ENCODE results near the gene WDPCP.
"Not testable (repeated sequence)": the region's sequence is repeated elsewhere in the genome, so short reads cannot be mapped to it uniquely, and the experiment has no call there.

WDPCP gene

GRCh38 chr2:63539416-63540162, 48.7 kb downstream of the WDPCP start:
- DNase-seq: no peak

GRCh38 chr2:63538390-63538789, 49.9 kb downstream of the WDPCP start:
- no peak for DNase-seq

DNA sequence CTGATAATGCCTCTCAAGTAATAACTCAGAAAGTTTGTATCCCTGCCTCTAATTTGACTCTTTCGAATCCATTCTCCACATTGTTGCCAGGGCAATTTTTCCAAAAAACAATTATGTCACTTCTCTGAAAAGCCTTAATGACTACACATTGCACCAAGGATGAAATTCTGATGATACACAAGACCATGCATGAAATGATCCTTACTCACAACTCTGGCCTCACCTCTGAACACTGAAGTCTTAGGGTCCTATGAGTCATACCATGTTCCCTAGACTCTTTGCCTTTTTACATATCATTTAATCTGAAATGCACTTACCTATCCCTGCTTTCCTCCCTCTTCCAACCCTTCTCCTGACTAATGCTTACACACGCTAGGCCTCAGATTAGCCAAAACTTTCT, 51.0 kb downstream of the WDPCP start:
- DNase-seq: no peak

DNA sequence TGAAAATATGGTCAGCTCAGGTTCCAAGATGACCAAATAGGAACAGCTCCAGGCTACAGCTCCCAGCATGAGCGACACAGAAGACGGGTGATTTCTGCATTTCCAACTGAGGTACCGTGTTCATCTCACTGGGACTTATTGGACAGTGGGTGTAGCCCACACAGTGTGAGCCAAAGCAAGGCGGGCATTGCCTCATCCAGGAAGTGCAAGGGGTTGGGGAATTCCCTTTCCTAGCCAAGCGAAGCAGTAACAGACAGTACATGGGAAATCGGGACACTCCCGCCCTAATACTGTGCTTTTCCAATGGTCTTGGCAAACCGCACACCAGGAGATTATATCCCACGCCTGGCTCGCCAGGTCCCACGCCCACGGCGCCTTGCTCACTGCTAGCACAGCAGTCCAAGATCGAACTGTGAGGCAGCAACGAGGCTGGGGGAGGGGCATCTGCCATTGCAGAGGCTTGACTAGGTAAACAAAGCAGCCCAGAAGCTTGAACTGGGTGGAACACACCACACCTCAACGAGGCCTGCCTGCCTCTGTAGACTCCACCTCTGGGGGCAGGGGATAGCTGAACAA, 57.5 kb downstream of the WDPCP start:
- DNase-seq: no peak

- DNase-seq: no peak
These were observed 62.4 kb downstream of the WDPCP start for GRCh38 chr2:63525905-63526304.

DNA sequence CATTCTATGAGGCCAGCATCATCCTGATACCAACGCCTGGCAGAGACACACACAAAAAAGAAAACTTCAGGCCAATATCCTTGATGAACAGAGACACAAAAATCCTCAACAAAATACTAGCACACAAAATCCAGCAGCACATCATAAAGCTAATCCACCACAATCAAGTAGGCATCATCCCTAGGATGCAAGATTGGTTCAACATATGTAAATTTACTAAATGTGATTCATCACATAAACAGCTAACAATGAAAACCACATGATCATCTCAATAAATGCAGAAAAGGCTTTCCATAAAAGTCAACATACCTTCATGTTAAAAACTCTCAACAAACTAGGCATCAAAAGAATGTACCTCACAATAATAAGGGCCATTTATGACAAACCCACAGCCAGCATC, 65.3 kb downstream of the WDPCP start:
- no peak for DNase-seq

DNA sequence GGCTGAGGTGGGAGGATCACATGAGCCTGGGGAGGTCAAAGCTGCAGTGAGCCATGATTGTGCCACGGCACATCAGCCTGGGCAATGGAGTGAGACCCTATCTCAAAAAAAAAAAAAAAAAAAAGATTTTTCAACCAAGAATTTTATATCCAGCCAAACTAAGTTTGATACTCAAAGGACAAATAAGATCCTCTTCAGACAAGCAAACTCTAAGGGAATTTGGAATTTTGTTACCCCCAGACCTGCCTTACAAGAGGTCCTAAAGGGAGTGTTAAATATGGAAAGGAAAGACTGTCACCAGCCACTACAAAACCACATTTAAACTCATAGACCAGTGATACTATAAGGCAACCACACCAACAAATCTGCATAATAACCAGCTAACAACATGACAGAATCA, 67.5 kb downstream of the WDPCP start:
- no peak for DNase-seq

GRCh38 chr2:63514781-63515180, 73.5 kb downstream of the WDPCP start:
- DNase-seq: no peak

- DNase-seq: no peak
These were observed 74.0 kb downstream of the WDPCP start for GRCh38 chr2:63514237-63514716.

DNA sequence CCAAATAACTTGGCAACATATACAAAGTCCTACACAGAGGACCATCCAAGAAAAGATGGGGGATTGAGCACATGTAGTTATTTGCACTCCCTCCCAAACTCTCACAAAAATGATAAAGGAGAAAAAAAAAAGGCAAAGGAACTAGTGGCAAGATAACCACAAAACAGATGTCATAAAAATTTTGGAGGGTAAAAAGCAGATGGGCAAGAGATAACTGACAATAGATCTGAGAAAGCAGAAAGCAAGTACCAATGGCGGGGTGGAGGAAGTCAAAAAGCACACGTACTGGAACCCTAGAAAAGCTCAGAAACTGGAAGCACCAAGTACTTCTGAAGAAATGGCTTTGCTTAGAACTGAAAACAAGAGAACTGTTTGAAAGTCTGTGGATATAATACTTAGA, 82.0 kb downstream of the WDPCP start:
- no peak for DNase-seq

- DNase-seq: no peak
These were observed 84.5 kb downstream of the WDPCP start for GRCh38 chr2:63503818-63504217.

DNA sequence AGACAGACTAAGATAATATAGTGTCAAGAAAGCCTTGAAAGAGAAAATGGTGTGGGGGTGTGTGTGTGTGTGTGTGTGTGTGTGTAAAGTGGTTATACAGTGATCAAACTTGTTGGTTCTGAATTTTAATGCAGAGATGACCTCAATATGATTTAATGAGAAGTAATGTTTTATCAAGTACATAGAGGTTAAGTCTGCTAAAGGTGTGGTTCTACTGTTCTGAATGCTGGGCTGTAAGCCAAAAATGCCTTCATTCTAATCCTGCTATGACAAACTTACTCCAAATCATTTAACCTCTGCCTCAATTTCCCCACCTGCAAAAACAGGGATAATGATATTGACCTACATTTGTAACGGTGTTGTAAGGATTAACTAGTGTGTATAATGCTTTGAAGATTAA, 87.9 kb downstream of the WDPCP start:
- DNase-seq: no peak

- no peak for DNase-seq
These were observed 90.7 kb downstream of the WDPCP start for GRCh38 chr2:63497576-63497975.

- DNase-seq: no peak
These were observed 93.3 kb downstream of the WDPCP start for GRCh38 chr2:63494968-63495367.

DNA sequence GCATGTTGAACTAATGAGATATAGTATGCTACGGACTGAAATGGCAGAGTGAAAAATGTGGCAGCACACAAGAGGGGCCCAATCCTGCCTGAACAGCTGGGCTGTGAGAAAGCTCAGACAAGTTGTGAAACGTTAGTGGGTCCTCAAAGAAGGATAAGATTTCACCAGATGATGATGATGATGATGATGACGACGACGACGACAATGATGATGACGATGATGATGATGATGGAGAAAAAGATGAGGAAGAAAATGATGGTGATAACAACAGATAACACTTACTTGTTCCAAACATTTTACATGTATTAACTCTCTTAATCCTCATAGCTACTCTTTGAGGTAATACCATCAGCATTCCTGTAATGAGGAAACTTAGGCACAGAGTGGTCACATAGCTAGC, 94.2 kb downstream of the WDPCP start:
- DNase-seq: no peak

GRCh38 chr2:63488118-63488713, 100.1 kb downstream of the WDPCP start:
- no peak for DNase-seq

DNA sequence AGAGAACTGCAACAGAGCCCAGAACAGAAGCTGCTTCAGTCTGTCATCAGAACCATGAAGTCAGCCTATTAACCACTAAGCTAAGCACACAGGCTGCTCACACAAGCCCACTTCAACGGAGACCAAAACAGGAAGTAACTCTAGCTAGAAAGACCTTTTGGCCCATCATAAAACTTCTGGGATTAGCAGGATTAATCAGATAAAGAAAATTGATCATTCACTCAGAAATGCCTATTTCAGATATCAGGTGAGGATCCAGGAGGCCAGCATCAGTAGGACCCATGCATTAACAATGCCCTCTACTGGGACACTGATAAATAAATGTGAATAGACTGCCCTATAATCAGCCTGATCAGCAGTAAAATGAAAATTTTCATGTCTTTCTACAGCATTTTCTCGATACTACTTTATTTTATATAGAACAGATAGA, 101.4 kb downstream of the WDPCP start:
- no peak for DNase-seq

DNA sequence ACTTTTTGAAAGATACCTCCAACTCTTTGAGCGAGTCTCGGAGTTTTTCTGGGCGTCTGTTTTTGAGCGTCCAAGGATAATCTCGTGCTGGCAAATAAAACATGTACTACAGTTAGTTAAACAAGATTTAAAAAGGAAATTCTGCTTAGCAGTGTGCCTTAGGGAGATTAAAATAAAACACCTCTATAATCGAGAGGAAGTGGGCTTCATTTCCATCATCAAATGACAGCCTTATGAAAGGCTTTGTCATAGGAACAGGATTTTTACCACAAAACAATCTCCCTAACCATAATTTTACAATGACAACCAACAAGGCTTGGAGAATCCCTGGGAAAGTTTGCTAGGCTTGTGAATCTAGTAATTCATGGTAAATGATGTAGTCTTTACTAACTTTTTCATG, 103.4 kb downstream of the WDPCP start:
- no peak for DNase-seq

DNA sequence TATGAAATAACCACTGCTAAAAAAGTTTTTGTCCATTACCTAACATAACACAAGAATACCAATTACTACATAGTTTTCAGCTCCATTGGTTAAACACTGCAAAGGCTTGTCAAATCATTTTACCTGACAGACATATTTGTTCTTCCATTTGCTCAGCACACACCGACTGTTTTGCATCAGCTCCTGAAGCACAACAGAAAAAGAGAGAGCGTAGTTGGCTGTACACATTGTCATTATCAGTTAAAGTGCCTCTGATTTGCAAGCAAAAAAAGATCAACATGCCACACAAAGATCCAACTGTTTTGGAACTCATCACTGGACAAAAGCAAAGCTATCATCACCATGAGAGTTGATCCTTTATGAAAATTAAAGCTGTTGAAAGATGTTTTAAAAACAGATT, 103.8 kb downstream of the WDPCP start:
- DNase-seq: no peak

DNA sequence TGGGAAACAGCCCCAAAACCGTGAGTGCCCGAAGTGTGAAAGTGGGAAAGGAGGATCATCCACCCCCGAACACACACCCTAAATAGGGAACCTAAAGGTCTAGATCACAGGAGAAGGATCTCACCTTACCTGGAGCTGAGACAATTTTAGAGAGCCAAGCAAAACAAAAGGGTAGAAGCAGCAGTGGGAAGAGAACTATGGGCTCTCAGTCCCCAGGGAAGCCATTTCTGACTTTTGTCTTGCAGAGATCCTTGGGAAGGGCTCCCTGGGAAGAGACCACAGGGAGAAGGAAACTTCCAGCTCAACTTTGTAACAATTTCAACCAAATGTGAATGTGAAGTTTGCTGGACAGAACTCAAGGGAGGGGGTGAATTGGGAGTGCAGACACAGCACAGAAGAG, 110.6 kb downstream of the WDPCP start:
- DNase-seq: no peak

DNA sequence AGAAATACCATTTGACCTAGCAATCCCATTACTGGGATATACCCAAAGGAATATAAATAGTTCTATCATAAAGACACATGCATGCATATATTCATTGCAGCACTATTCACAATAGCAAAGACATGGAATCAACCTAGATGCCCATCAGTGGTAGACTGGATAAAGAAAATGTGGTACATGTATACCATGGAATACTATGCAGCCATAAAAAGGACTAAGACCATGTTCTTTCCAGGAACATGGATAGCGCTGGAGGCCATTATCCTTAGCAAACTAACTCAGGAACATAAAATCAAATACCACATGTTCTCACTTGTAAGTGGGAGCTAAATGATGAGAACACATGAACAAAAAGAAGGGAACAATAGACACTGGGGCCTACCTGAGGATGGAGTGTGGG, 119.0 kb downstream of the WDPCP start:
- DNase-seq: not testable (repeated sequence)

DNA sequence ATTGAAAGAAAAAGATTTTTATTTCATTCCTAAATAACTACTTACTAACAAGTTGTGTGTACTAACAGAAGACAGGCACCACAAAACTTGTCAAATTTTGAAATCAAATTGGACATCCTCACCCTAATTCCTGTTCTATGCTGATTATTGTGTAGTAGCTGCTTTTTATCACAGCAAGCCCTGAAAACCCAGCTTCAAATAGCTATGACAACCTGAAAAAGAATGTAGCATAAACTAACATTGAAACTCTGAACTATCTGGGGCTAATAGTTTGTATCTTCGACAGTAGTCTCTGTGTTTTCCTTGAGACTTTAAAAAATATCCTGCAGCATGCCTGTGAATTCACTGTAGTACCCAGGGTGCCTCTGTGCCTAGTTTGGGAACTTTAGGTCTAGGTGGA, 122.6 kb downstream of the WDPCP start:
- no peak for DNase-seq

DNA sequence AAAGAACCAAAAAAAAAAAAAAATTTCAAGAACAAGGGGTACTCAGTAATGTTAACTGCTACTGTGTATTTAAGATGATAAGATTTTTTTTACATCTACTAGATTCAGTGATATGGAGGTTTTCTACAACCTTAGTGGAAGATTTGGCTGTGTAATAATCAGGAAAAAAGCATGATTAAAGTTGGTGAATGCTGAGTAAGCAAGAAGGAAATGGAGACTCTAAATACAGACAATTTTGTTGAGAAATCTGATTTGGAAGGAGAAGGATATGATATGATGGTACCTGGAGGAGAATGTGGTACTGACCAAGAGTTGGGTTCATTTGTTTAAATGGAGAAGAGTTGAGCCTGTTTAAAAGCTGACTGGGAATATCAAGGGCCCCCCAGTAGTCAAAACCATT, 125.1 kb downstream of the WDPCP start:
- DNase-seq: no peak

DNA sequence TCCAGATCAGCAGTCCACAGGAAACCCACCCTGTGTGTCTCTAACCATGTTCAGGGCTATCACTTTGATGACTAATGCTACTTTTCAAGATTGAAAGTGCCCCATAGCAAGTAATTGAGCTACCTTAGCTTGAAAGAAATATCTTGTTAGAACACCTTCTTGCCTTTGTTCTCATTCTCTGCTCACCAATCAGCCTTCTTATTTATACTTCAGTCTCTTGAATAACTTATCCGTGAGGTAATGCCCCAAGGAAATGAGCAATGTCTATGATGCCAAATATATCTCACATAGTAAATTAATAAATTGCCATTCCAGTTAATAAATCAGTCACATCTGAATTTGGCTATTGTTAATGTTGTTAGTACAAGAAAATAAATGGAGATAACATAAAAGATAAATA, 141.6 kb downstream of the WDPCP start:
- DNase-seq: no peak
